HG02870 (cell line): ENCODE data around the gene CD209.

Experiments used
- ATAC-seq: cut with Tn5 transposase; IDR thresholded peaks from one replicate; pipeline ENCODE4 v1.9.1; 2021; ENCODE audit warnings: mild to moderate bottlenecking, moderate library complexity; ENCODE audit not compliant: unreplicated experiment

CD209 gene

GRCh38 chr19:7739211-7739755 is 8.1 kb downstream of the CD209 start:
- ATAC-seq: no peak

- no peak for ATAC-seq
These were observed 9.3 kb downstream of the CD209 start for GRCh38 chr19:7738023-7738422.

- ATAC-seq: no peak
These were observed 10.1 kb downstream of the CD209 start for GRCh38 chr19:7737215-7737614.

DNA sequence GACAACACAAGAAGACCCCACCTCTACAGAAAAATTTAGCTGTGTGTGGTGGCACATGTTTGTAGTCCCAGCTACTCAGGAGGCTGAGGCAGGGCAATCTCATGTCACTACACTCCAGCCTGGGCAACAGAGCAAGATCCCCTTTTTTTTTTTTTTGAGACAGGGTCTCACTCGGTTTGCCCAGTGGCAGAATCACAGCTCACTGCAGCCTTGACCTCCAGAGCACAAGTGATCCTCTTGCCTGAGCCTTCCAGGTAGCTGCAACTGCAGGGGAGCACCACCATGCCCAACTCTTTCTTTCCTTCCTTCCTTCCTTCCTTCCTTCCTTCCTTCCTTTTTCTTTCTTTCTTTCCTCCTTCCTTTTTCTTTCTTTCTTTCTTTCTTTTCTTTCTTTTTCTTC is 11.2 kb downstream of the CD209 start:
- ATAC-seq: no peak

DNA sequence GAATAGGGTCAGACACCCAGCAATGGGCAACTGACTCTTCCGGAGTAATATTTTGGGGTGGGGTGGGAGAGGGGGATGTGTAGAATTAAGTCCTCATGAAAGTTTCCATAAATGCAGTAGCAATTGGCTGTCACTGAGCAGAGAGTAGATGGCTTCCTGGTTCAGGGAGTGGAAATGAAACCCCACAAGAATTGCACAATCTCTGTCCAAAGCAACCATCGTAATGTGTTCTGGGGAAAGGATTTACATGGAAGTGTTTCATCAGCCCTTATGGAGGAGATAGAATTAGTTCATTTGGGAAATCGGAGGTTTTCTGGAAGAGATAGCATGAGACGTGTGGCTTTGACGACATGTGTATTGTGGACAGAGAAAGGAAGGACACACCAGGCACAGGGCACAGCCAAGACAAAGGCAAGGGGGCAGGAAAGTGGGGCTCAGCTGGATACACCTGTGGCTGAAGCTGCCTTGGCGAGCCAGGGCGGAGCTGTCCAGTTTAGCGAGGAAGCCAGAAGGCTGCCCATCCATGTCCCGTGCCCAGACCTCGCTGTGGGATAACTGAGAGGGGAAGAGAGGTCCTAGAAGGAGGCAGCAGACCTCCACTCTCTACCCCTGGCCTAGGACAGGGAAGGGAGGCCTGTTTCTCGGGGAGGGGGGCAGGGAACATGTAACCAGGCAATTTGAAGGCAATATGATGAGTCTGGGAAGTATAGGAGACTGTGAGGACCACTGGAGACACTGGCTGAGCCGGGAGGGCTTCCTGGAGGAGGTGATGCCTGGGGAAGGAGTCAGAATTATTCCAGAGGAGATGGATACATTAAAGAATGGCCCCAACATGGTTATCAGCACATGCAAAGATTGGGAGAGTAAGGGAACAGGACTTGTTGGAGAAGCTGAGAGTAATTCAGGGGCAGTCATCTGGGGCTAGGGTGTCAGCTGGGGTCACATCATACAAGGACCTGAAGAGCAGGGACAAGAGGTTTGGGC is 12.8 kb downstream of the CD209 start:
- ATAC-seq: no peak

DNA sequence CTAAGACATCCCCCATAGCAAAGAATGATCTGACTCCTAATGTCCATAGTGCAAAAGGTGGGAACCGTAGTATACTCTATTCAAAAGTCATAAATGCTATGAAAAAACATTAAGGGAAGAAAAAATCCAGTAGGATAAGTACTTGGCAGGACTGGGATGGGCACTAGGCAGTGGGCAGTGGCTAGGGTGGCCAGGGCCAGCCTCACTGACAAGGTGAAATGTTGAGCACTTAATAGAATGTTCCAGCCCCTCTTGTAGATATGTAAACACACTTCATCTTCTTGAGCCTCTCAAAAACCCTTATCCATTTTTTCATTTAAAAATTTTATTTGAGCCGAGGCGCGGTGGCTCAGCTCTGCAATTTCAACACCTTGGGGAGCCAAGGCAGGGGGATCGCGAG is 14.0 kb downstream of the CD209 start:
- ATAC-seq: no peak

GRCh38 chr19:7732045-7732444 is 15.3 kb downstream of the CD209 start, which contains the start of gene CLEC4G:
CLEC4G (minus strand) TSS chr19:7732110; CDS start chr19:7732102, 8 bp downstream.
- ATAC-seq: no peak

GRCh38 chr19:7731615-7732014 is 15.7 kb downstream of the CD209 start:
- ATAC-seq: no peak

DNA sequence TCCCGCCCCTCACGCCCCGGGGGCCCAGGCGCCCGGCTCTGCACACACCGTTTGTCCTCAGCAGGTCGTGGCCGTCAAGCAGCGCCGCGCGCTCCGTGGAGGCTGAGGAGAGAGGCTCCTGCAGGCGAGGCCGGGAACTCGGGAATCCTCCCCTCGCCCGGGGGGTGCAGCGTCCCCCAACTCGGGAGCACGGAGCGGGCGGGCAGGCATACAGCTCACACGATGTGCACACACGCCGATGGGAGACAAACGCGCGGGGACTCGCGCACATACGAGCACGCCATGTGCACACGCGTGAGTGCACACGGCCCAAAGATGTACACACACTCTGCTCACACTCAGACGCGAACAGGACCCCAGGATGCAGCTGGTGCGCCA is 16.1 kb downstream of the CD209 start:
- no peak for ATAC-seq

GRCh38 chr19:7730286-7731217 is 16.8 kb downstream of the CD209 start:
- ATAC-seq: no peak

GRCh38 chr19:7729831-7730285 is 17.5 kb downstream of the CD209 start:
- ATAC-seq: no peak

DNA sequence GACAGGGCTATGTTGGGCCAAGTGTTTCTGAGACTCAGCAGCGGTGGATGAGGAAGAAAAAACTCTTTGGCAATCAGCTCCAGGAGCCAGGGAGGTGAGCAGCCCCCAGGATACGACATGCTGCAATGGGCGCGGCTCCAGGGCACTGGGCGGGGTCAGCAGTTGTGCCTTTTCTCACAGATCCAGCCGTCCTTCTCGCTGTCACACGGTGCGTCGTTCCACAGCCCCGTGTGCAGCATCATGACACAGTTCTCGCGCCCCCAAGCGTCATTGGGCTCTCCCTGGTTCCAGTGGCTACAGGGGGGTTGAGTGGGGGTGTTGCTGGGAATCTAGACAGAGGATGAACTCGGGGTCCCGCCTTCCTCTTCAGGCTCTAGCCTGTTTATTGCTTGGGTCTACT is 18.1 kb downstream of the CD209 start:
- no peak for ATAC-seq

GRCh38 chr19:7725791-7726190 is 21.5 kb downstream of the CD209 start:
- ATAC-seq: no peak

GRCh38 chr19:7722231-7722651 is 25.1 kb downstream of the CD209 start:
- ATAC-seq: no peak

DNA sequence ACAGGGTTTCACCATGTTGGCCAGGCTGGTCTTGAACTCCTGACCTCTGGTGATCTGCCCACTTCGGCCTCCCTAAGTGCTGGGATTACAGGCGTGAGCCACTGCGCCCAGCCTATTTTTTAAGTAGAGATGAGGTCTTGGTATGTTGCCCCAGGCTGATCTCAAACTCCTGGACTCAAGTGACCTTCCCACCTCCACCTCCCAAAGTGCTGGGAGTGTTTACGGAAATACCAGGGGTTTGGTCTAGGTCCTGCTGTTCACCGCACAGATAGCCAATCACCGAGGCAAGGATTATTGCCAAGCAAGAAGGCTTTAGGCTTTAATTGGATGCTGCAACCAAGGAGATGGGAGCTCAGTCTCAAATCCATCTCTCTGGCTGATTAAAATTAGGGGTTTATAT is 27.0 kb downstream of the CD209 start:
- no peak for ATAC-seq

DNA sequence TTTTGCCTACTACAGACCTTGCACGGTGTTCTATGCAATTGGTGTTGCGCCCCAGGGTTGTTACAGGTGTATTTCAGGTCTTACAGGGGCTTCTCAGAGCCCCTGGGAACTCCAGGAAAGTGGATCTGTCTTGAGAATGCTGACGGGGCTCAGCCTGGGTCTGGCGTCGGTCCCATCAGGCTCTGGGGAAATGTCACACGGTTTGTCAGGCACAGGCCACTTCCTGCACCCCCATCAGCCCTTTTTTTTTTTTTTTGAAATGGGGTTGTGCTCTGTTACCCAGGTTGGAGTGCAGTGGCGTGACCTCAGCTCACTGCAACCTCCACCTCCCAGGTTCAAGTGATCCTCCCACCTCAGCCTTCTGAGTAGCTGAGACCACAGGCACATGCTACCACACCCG is 28.7 kb downstream of the CD209 start:
- ATAC-seq: no peak

DNA sequence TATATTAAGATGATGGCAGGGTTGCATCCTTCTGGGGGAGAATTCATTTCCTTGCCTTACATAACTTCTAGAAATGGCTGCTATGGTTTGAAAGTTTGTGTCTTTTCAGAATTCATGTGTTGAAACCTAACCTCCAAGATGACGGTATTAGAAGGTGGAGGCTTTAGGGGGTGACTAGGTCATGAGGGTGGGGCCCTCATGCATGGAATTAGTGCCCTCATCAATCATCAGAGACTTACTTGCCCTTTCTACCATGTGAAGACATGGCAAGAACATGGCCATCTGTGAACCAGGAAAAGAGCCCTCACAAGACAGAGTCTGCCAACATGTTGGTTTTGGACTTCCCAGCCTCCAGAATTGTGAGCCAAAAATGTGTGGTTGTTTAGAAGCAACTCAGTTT is 30.6 kb downstream of the CD209 start:
- ATAC-seq: no peak

DNA sequence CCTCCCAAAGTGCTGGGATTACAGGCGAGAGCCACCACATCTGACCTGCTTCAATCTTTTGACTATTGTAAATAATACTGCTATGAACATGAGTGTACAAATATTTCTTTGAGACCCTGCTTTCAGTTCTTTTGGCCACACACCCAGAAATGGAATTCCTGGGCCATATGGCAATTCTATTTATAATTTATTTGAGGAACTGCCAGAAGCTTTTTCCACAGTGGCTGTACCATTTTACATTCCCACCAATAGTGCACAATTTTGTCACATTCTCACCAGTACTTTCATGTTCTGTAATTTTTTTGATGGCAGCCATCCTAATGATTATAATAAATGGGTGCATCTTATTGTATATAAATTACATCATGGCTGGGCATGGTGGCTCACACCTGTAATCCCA is 31.7 kb downstream of the CD209 start:
- no peak for ATAC-seq

DNA sequence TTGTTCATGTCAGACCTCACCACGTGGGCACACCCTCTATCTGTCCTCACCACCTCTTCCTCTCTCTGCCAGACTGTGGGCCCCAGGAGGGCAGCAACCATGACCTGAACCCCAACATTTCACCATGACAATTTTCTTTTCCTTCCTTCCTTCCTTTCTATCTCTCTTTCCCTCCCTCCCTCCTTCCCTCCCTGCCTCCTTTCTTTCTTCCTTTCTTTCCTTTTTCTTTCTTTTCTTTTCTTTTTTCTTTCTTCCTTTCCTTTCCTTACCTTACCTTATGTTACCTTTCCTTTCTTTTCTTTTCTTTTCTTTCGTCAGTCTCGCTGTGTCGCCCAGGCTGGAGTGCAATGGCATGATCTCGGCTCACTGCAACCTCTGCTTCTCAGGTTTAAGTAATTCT is 36.7 kb downstream of the CD209 start:
- no peak for ATAC-seq

GRCh38 chr19:7709932-7710460 is 37.3 kb downstream of the CD209 start:
- no peak for ATAC-seq

GRCh38 chr19:7706955-7707456 is 40.3 kb downstream of the CD209 start:
- ATAC-seq: no peak
